Dermis blood vessel endothelial cell (primary cell): ENCODE results near the gene TACC2. TPM values are rescaled to one million over a fixed set of nuclear protein-coding genes. Genes with fewer than 3 reads are reported as not detected.
"Not testable (repeated sequence)": the region's sequence is repeated elsewhere in the genome, so short reads cannot be mapped to it uniquely, and the experiment has no call there.

Experiments used
- DNase-seq: peaks from one replicate; pipeline ENCODE4 v3.0.0; 2010
- total RNA-seq: library from RNA; depleted of rRNA; stranded (reverse); fragments of >200 nt; gene quantifications from 2 replicates; pipeline ENCODE4 v1.2.3, GENCODE V29; 2014

TACC2 gene
- total RNA-seq, 1 donor from 2014 or later: 3.6 TPM

- DNase-seq: no peak
Observed at GRCh38 chr10:121978511-121978910, 10.5 kb upstream of the TACC2 start.

GRCh38 chr10:121981346-121981745, 7.6 kb upstream of the TACC2 start:
- DNase-seq: no peak

DNA sequence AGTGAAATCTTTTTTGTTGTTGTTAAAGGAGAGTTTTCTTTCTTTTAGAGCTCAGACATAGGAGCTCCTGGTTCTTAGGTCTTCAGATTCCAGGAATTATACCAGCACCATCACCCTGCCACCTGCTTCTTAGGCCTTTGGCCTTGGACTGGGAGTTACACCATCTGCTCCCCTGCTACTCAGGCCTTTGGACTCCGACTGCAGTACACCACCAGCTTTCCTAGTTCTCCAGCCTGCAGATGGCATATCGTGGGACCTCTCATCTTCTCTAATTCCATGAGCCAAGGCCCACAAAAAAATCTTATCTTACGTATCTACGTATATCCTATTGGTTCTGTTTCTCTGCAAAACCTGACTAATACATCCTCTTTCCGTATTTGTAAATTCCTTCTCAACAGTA, 5.1 kb upstream of the TACC2 start:
- DNase-seq: no peak

DNA sequence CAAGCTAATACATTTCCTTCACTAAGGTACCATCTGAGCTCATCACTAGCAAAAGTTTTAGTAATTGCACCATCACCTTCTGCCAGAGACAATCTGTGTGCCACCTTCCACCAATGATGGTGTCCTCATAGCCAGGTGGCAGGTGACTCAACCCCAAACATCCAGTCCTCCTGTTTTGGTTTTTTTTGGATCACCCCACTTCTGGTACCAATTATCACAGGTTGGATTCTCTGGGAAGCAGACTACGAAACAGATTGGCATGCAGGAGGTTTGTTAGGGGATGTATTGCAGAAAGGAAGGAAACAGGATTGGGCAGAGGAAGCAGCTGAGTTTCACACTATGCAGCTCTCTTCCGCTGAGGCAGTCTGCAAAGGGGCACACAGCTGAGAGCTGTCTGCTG, 4.5 kb upstream of the TACC2 start:
- no peak for DNase-seq

GRCh38 chr10:121990015-121990677, 1.2 kb downstream of the TACC2 start:
- DNase-seq: peak; percentile 33

DNA sequence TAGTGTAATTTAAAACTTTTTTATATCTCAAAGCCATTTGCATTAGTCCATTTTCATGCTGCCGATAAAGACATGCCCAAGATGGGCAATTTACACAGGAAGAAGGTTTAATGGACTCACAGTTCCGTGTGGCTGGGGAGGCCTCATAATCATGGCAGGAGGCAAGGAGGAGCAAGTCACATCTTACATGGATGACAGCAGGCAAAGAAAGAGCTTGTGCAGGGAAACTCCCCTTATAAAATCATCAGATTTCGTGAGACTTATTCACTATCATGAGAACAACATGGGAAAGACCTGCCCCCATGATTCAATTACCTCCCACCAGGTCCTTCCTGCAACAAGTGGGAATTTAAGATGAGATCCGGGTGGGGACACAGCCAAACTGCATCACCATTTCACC, 2.8 kb downstream of the TACC2 start:
- DNase-seq: not testable (repeated sequence)

DNA sequence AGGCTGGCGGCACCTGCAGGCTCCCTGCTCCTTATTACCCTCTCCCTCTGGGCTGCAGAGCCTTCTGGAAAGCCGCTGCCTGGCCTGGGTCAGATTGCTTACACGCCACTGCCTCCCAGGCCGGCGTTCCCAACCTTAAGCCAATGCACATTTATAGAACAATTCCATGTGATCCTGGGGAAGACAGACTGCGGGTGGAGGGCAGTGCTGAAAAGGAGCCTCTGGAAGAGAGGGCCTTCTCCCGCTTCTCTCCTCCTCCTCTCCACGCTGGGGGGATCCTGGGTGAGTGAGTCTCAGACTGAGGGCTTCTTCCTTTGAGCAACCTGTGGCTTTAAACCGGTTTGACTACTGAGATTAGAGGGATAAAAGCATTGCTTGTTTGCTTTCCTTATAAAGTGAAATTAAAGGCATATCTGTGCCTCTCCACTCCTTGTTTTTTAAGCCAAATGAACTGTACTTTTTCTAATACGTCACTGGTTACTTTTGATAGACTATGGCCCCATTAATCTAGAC, 5.5 kb downstream of the TACC2 start:
- DNase-seq: no peak

DNA sequence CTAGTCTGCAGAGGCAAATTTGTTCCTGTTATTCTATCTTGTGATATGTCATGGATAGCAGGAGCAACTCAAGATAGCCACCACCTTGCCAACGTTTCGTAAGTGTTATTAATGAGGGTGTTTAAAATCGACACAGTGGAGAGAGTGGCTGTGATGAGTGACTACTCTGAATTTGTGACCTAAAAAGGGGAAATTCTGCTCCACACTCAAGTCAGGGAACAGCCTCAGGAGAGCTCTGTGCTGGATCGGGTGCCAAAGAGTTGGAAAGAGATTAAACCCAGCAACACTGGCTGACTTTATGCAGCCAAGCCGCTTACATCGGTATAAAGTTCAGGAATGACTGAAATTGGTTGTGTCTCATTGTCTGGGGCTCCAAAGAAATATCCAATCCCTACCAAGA, 9.5 kb downstream of the TACC2 start:
- DNase-seq: no peak

DNA sequence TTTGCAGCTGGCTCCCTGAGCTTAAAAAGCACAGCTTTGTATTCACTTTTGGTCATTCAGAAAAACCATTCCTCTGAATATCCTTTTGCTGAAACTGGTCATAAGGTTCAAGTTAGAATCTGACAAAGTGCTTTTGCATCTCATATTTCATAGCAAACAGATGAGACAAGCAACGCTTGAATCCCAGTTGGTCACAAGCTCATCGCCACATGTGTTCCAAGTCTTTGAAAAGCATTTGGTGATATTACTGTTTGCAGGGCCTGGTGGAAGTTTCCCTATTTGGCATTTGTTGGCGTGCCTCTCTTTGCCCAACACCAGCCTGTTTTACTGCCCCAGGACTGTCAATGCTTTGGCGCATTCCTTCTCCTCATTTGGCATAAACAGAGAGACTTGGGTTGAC, 10.3 kb downstream of the TACC2 start:
- DNase-seq: no peak

- no peak for DNase-seq
Observed at GRCh38 chr10:122001698-122002097, 12.7 kb downstream of the TACC2 start.

GRCh38 chr10:122007415-122007814, 18.5 kb downstream of the TACC2 start:
- DNase-seq: no peak

- no peak for DNase-seq
Observed at GRCh38 chr10:122010405-122011050, 21.6 kb downstream of the TACC2 start.

DNA sequence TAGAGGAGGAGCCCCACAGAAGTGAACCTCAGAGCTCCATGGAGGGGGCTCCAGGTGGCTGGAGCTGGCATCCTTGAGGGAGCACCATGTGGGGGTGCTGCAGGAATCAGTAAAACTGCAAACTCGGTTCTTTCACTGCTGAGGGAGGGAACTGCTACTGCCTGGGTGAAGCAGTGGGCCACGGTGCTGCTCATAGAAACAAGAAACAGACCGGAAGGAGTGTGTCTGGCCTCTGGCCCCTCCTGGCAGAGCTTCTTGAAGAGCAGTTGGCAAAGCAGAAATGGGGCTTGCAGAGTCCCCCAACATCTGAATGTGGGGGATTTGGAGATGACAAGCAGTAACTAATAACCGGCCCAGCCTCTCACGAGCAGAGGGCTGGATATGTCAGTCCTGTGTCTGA, 23.8 kb downstream of the TACC2 start:
- DNase-seq: no peak

GRCh38 chr10:122013311-122013780, 24.4 kb downstream of the TACC2 start:
- no peak for DNase-seq

DNA sequence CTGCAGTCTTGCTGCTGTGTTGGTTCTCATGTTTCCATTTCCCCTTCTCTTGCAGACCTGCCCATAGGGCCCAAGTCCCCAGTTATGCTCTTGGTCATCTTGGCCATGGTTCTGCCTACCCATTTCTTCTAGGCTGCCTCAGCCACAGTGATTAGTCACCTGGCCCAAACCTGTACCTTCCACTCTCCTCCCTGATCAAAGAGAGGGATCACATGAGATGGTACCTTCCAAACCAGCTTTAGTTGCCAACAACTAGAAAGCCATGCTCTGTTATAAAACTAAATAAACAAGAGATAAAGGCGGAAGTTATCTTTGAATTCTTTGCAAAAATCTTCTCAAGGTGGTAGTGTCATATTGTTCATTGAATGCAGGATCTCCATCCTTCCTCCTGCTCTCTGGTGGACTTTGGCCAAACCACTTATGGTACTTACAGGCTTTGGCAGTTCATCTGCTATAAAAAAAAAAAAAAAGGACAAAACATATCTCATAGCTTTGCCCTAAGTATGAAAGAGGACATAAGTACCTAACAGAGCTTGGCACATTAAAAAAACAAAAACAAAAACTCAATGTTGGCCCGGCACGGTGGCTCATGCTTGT, 25.8 kb downstream of the TACC2 start:
- no peak for DNase-seq

DNA sequence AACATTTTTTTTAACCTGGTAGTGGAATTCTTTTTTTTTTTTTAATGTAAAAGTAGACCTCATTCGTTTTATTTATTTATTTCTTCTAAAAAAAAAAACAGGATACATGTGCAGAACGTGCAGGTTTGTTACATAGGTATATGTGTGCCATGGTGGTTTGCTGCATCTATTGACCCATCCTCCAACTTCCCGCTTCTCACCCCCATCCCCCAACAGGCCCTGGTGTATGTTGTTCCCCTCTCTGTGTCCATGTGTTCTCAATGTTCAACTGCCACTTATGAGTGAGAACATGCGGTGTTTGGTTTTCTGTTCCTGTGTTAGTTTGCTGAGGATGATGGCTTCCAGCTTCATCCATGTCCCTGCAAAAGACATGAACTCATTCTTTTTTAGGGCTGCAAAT, 29.0 kb downstream of the TACC2 start:
- DNase-seq: not testable (repeated sequence)

DNA sequence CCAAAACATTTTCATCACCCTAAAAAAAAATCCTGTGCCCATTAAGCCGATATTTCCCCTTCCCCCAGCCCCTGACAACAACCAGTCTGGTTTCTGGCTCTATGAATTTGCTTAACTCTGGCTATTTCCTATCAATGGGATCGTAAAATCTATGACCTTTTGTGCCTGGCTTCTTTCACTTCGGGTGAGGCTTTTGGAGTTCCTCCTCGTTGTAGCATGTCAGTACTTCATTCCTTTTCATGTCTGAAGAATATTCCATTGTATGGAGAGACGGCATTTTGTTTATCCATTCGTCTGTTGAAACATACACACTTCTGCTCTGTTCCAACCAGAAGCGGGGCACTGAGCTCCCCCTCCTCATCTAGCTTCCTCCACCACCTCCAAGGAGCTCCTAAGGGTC, 29.5 kb downstream of the TACC2 start:
- no peak for DNase-seq

DNA sequence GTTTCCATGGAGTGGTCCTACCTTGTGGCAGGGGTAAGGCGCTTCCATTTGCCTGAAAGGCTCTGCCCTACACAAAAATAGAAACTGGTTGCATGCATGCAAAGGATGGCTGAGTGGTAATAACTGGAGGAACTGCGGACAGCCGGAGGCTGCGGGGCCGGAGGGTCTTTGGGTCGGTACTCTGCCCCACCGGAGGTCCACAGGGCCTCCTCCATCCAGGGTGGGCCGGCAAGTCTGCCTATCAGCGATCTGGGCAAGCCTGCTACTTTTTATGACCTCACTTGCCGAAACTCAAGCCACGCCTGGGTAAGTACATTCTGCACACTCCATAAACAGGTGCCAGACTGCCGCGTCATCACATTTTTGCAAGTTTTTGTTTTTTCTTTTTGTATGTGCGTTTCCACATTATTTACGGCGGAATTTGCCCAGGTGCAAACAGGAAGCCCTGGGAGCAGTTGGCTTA, 30.0 kb downstream of the TACC2 start:
- DNase-seq: no peak

GRCh38 chr10:122019414-122019975, 30.5 kb downstream of the TACC2 start:
- no peak for DNase-seq

DNA sequence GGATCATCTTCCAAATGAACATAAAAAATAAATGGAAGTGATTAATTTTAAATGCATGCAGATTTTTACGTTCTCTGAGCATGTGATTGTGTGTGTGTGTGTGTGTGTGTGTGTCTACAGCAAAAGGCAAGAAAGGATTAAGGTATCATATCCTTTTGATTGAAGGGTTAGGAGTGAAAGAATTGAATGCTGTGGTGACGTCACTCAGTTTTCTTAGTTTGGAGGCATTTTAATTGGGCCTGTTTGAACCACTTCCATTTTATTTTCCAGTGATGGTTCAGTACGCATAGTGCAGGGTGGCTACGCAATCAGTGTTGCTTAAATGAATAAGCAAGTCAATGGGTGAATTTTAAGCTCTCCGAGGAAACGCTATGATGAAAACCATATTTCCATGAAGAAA, 31.3 kb downstream of the TACC2 start:
- no peak for DNase-seq

GRCh38 chr10:122021379-122021778, 32.4 kb downstream of the TACC2 start:
- no peak for DNase-seq

GRCh38 chr10:122021828-122022227, 32.9 kb downstream of the TACC2 start:
- no peak for DNase-seq

DNA sequence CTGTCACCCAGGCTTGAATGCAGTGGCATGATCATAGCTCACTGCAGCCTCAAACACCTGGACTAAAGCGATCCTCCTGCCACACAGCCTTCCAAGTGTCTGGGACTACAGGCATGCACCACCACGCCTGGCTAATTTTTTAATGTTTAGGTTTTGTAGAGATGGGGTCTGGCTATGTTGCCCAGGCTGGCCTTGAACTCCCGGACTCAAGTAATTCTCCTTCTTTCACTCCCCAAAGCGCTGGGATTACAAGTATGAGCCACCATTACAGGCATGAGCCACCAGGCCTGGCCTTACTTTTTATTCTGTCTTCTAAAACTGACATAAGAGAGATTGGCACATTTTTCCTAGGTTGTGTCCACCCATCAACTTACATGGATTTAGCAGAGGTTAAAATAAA, 33.3 kb downstream of the TACC2 start:
- DNase-seq: no peak

GRCh38 chr10:122023257-122023656, 34.3 kb downstream of the TACC2 start:
- not testable (repeated sequence) for DNase-seq
